Measurements from ENCODE around the gene AADAC.
"Not testable (repeated sequence)": the region's sequence is repeated elsewhere in the genome, so short reads cannot be mapped to it uniquely, and the experiment has no call there.

Gene AADAC, protein sequence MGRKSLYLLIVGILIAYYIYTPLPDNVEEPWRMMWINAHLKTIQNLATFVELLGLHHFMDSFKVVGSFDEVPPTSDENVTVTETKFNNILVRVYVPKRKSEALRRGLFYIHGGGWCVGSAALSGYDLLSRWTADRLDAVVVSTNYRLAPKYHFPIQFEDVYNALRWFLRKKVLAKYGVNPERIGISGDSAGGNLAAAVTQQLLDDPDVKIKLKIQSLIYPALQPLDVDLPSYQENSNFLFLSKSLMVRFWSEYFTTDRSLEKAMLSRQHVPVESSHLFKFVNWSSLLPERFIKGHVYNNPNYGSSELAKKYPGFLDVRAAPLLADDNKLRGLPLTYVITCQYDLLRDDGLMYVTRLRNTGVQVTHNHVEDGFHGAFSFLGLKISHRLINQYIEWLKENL

GRCh38 chr3:151813799-151814198 is at the start of gene AADAC:
Gene AADAC (plus strand): TSS chr3:151814116. CDS start chr3:151814163, 47 bp downstream.
- no peak for TF ChIP-seq ZNF274 (IDR thresholded peaks at IDR 0.05; ENCODE audit: low read depth, low read length)
- no peak within 1 kb of the TSS for H3K4me3 ChIP-seq (ENCODE audit: low read length)

GRCh38 chr3:151764699-151765098 is 49.2 kb upstream of the AADAC start:
- H3K4me3 ChIP-seq (ENCODE audit: low read length) = not testable (repeated sequence)

DNA sequence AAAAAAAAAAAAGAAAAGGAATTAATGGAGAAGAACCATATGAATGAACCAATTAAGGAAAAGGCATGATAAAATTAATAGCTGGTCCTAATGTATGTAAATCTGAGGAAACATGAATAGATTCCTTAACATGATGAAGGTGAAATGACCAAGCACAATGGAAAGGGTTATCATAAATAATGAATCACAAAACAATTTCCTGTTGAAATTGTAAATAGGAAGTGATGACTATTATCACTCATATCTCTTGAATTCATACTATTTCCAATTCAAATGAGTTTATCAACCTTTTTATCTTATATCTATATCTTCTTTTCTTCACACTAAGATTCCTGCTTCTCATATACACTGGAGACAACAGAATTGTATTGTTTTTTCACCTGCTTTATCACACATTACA is 48.2 kb upstream of the AADAC start:
- TF ChIP-seq ZNF274 (IDR thresholded peaks at IDR 0.05; ENCODE audit: low read depth, low read length) = no peak
- H3K4me3 ChIP-seq (ENCODE audit: low read length) = no peak overlapping the region

DNA sequence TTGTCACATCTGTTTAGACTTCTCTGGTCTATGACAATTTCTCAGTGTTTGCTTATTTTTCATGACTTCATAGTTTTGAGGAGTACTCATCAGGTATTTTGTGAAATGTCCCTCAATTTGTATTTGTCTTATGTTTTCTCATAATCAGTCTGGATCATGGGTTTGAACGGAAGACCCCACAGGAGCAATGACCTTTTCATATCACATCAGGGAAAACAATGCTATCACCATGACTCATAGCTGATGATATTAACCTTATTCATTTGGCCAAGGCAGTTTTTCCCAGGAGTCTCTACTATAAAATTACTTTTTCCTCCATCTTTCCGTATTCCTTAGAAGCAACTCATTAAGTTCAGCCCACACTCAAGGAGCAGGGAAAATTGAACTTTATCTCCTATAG is 47.5 kb upstream of the AADAC start:
- no peak for TF ChIP-seq ZNF274 (IDR thresholded peaks at IDR 0.05; ENCODE audit: low read depth, low read length)
- H3K4me3 ChIP-seq (ENCODE audit: low read length) = no peak overlapping the region

GRCh38 chr3:151768393-151768930 is 45.5 kb upstream of the AADAC start:
- no peak overlapping the region for H3K4me3 ChIP-seq (ENCODE audit: low read length)
- TF ChIP-seq ZNF274 (IDR thresholded peaks at IDR 0.05; ENCODE audit: low read depth, low read length) = no peak

- TF ChIP-seq ZNF274 (IDR thresholded peaks at IDR 0.05; ENCODE audit: low read depth, low read length) = no peak
- no peak overlapping the region for H3K4me3 ChIP-seq (ENCODE audit: low read length)
These were observed 44.7 kb upstream of the AADAC start for GRCh38 chr3:151769175-151769574.

GRCh38 chr3:151770956-151771355 is 43.0 kb upstream of the AADAC start:
- no peak for TF ChIP-seq ZNF274 (IDR thresholded peaks at IDR 0.05; ENCODE audit: low read depth, low read length)
- H3K4me3 ChIP-seq (ENCODE audit: low read length) = no peak overlapping the region

DNA sequence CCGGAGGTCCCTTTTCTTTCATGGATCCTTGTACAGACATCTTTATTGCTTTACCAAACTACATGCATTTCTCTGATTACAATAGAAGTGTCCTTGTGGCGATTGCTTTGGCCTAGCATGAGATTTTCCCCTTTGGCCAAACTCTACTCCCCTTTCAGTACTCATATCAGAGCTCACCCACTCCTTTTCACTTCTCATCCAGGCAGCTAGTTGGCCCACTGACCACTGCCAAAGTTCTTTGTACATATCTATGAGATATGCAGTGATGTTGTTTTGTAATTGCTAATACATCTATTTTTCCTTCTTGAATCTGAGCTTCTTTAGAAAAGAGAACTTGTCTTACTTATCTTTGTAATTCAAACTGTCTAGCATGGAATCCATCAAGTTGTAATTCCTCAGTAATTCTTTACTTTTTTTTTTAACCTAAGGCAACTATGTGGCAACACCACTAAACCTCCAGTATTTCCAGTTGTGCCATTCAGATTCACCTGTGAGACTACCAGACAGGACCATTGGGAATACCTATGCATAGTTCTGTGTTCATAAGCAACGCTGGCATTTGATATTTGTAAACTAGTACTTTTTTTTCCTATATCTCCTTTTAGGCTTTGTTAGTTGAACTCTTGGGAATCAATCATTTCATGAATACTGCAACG is 41.0 kb upstream of the AADAC start:
- TF ChIP-seq ZNF274 (IDR thresholded peaks at IDR 0.05; ENCODE audit: low read depth, low read length) = no peak
- H3K4me3 ChIP-seq (ENCODE audit: low read length) = no peak overlapping the region

- TF ChIP-seq ZNF274 (IDR thresholded peaks at IDR 0.05; ENCODE audit: low read depth, low read length) = no peak
- H3K4me3 ChIP-seq (ENCODE audit: low read length) = no peak overlapping the region
These were observed 39.7 kb upstream of the AADAC start for GRCh38 chr3:151774235-151774634.

DNA sequence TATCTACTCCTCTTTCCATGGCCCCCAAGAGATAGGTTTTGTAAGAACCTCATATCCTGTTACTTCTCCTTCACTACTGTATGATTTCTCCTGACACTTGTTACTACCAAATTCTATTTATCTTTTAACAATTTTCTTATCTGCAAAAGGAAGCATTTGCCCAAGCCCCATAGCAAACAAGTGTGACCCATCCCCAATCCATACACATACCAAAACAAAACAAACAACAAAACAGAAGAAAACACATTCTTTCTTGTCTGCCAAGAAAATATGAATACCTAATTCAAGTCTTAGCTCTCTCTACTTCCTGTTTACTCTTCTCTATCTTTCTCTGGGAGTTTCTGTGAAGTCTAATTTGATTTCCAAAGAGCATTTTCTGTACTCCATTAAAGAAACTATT is 39.0 kb upstream of the AADAC start:
- no peak overlapping the region for H3K4me3 ChIP-seq (ENCODE audit: low read length)
- no peak for TF ChIP-seq ZNF274 (IDR thresholded peaks at IDR 0.05; ENCODE audit: low read depth, low read length)

DNA sequence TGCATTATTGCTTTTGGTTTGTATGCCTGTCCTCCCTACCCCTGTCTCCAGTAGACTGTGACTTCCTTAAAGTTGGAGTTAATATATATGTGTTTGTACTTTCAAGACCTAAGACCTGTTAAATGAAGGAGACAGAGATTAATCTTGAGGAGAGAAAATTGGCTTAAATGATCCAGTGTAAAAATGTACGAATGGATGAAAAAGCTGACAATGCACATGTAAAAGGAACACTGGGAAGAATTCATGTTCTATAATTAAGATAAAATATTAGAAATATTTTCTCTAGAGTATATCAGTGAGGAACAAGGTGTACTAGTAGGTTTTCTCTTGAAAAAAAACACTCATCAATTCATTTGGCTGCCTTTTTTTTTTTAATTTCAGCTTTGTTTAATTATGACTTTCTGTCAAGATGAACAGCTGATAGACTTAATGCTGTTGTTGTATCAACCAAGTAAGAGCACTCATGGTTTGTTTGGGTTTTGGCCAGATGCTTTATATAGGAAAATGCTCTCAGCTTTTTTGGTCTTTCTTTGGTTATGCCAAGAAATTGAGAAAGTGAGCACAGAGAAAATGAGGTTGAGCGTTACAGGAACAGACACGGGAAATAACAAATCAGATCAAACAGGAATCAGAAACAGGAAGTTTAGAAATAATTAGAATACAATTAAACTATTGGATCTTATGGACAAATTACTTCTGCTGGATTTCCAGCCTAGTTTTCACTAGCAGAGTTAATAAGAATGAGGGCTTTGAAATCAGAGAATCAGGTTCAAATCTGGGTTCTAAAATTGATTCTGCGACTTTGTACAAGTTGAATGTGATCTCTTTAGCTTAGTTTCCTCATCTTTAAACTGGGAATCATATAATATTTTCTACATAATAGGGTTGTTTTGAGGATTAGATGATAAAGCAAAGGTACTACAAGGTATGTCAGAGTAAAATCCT is 38.3 kb upstream of the AADAC start:
- TF ChIP-seq ZNF274 (IDR thresholded peaks at IDR 0.05; ENCODE audit: low read depth, low read length) = no peak
- H3K4me3 ChIP-seq (ENCODE audit: low read length) = no peak overlapping the region

GRCh38 chr3:151776259-151776740 is 37.6 kb upstream of the AADAC start:
- TF ChIP-seq ZNF274 (IDR thresholded peaks at IDR 0.05; ENCODE audit: low read depth, low read length) = no peak
- no peak overlapping the region for H3K4me3 ChIP-seq (ENCODE audit: low read length)

- H3K4me3 ChIP-seq (ENCODE audit: low read length) = no peak overlapping the region
- no peak for TF ChIP-seq ZNF274 (IDR thresholded peaks at IDR 0.05; ENCODE audit: low read depth, low read length)
These were observed 36.0 kb upstream of the AADAC start for GRCh38 chr3:151777880-151778279.

- no peak for TF ChIP-seq ZNF274 (IDR thresholded peaks at IDR 0.05; ENCODE audit: low read depth, low read length)
- no peak overlapping the region for H3K4me3 ChIP-seq (ENCODE audit: low read length)
These were observed 26.3 kb upstream of the AADAC start for GRCh38 chr3:151787626-151788025.

All from GM08714 (cell line).